Measurements from ENCODE around the gene ZNF813.

Gene ZNF813

GRCh38 chr19:53511357-53511756 is 43.8 kb downstream of the ZNF813 start:
- Histone ChIP-seq H3K9me3 (ENCODE audit: control insufficient read depth, insufficient read depth, low read depth, low read length) (no peaks in the 10 kb centered on the region; the same call in 1 of the 2 replicates), H3K27ac (ENCODE audit: extremely low read depth, low read depth, low read length) (no peak overlapping the region), H3K36me3 (ENCODE audit: control insufficient read depth in 2 of 2, insufficient read depth in 1 of 2, low read length in 2 of 2) (no peaks in the 10 kb centered on the region), H3K4me1 (ENCODE audit: control insufficient read depth, insufficient read depth, low read length) (no peaks in the 10 kb centered on the region), H3K4me3 (ENCODE audit: low read depth, low read length) (no peak overlapping the region)
- TF ChIP-seq PRDM10 (tag by site-specific recombination; IDR thresholded peaks at IDR 0.05) (no peak), MZF1 (tag by site-specific recombination; IDR thresholded peaks at IDR 0.05; ENCODE audit: borderline replicate concordance) (no peak), ZNF707 (tag by site-specific recombination; IDR thresholded peaks at IDR 0.05) (no peak), REPIN1 (tag by site-specific recombination; IDR thresholded peaks at IDR 0.05; ENCODE audit: low read depth) (no peak), GLIS2 (tag by site-specific recombination; IDR thresholded peaks at IDR 0.05) (no peak), ZNF529 (tag by site-specific recombination; IDR thresholded peaks at IDR 0.05; ENCODE audit: insufficient replicate concordance) (no peak), ZNF10 (tag by site-specific recombination; IDR thresholded peaks at IDR 0.05) (no peak), ZNF704 (tag by site-specific recombination; IDR thresholded peaks at IDR 0.05) (no peak), ZNF121 (tag by site-specific recombination; IDR thresholded peaks at IDR 0.05) (no peak), TSHZ1 (tag by site-specific recombination; IDR thresholded peaks at IDR 0.05; ENCODE audit: borderline replicate concordance) (no peak), ZSCAN30 (tag by site-specific recombination; IDR thresholded peaks at IDR 0.05) (no peak)
- POLR2A ChIA-PET: interaction anchor here (2.5 kb wide), 1 partner anchor 9 kb away, joined by 7 read pairs; no protein-coding TSS in a partner anchor
- CTCF ChIA-PET: interaction anchor here (1.1 to 1.3 kb wide), 2 partner anchors 14 to 25 kb away, joined by 3 read pairs; no protein-coding TSS in a partner anchor

- Histone ChIP-seq H3K27ac (ENCODE audit: extremely low read depth, low read depth, low read length) (no peak overlapping the region), H3K9me3 (ENCODE audit: control insufficient read depth, insufficient read depth, low read depth, low read length) (no peaks in the 10 kb centered on the region; the same call in 1 of the 2 replicates), H3K4me3 (ENCODE audit: low read depth, low read length) (no peak overlapping the region), H3K4me1 (ENCODE audit: control insufficient read depth, insufficient read depth, low read length) (no peaks in the 10 kb centered on the region), H3K36me3 (ENCODE audit: control insufficient read depth in 2 of 2, insufficient read depth in 1 of 2, low read length in 2 of 2) (no peaks in the 10 kb centered on the region)
- ChIA-PET POLR2A (no interaction called here), CTCF (interaction anchor here (0.6 to 1.5 kb wide), 7 partner anchors 9 to 1098 kb away, joined by 3 to 7 read pairs (median 3); no protein-coding TSS in a partner anchor)
- no peak for TF ChIP-seq SCRT2 (tag by site-specific recombination; IDR thresholded peaks at IDR 0.05)
- TF ChIP-seq ZNF394 (tag by site-specific recombination; IDR thresholded peaks at IDR 0.05; ENCODE audit: borderline replicate concordance): no peak
- TF ChIP-seq ZNF202 (tag by site-specific recombination; IDR thresholded peaks at IDR 0.05; ENCODE audit: borderline replicate concordance): no peak
- TF ChIP-seq ZNF677 (tag by site-specific recombination; IDR thresholded peaks at IDR 0.05): no peak
- no peak for TF ChIP-seq ZIC2 (tag by site-specific recombination; IDR thresholded peaks at IDR 0.05)
- TF ChIP-seq ZNF121 (tag by site-specific recombination; IDR thresholded peaks at IDR 0.05): no peak
- TF ChIP-seq ZNF404 (tag by site-specific recombination; IDR thresholded peaks at IDR 0.05): no peak
- TF ChIP-seq ZNF560 (tag by site-specific recombination; IDR thresholded peaks at IDR 0.05; ENCODE audit: borderline replicate concordance): no peak
- TF ChIP-seq ZNF132 (tag by site-specific recombination; IDR thresholded peaks at IDR 0.05; ENCODE audit: borderline replicate concordance): no peak
- no peak for TF ChIP-seq ZNF629 (tag by site-specific recombination; IDR thresholded peaks at IDR 0.05)
- no peak for TF ChIP-seq ZBTB10 (tag by site-specific recombination; IDR thresholded peaks at IDR 0.05)
- peak; percentile 15; the same call in 1 of the 2 replicates for TF ChIP-seq ZNF654 (tag by site-specific recombination; IDR thresholded peaks at IDR 0.05; ENCODE audit: low read depth)
- TF ChIP-seq ZNF660 (tag by site-specific recombination; IDR thresholded peaks at IDR 0.05): 0 out of 2 replicates have a peak, but pooled peaks have one; percentile 24
- no peak for TF ChIP-seq ZNF501 (tag by site-specific recombination; IDR thresholded peaks at IDR 0.05)
- no peak for TF ChIP-seq ZNF785 (tag by site-specific recombination; IDR thresholded peaks at IDR 0.05)
Observed at GRCh38 chr19:53511933-53512374, 44.4 kb downstream of the ZNF813 start.

Data from HEK293 (cell line).